GM18867 (cell line): ENCODE measurements around the gene SIN3A.
"Not testable (repeated sequence)": the region's sequence is repeated elsewhere in the genome, so short reads cannot be mapped to it uniquely, and the experiment has no call there.

Experiments used
- ATAC-seq: cut with Tn5 transposase; IDR thresholded peaks from one replicate; pipeline ENCODE4 v1.9.1; 2021; ENCODE audit warnings: mild to moderate bottlenecking, moderate library complexity; ENCODE audit not compliant: unreplicated experiment

The SIN3A gene

DNA sequence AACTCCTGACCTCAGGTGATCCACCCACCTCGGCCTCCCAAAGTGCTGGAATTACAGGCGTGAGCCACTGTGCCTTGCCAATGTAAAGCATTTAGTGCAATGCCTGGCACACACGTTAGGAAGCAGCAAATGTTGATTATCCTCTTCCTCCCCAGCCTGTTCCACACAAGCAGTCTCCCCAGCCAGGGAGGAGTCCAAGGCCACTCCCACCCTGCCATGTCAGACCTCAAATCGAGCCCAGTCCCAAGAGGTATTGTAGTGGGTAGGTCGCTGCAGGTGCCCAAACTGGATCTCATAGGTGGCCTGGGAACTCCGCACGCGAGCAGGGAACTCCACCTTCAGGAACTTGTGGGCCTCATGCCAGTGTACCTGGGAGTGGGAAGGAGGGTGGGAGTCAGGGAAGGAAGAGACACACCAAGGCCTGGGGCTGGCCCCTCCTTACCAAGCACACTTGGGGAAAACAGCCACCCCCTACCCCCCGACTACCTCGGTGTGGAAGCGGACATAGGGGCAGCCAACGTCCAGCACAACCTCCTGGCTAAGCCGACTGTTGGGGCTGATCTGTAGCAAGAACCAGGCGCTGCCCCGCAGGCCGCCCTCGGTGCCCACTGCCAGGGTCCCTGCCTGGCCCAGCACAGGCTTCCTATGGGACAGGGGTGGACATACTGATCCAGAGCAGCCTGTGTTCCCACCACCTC is 93.4 kb downstream of the SIN3A start:
- ATAC-seq: no peak

- ATAC-seq: no peak
Measured at GRCh38 chr15:75356517-75356916, 95.0 kb downstream of the SIN3A start.

DNA sequence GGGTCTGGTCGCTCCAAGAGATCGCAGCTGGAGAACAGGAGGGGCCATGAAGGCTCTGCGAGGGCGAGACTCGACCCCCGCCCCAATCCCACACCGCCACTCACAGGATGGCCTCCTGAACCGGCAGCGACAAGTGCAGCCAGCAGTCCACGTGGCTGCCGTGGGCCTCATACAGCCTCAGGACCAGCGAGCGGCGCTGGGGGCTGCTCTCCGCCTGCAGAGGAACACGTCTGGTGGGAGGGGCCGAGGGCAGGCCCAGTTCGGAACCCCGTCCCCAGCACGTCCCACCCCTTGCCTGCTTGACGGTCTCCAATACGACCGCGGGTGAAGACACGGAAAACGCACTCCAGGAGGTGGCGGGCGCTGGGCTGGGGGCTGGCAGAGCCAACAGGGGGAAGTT is 95.5 kb downstream of the SIN3A start:
- no peak for ATAC-seq

DNA sequence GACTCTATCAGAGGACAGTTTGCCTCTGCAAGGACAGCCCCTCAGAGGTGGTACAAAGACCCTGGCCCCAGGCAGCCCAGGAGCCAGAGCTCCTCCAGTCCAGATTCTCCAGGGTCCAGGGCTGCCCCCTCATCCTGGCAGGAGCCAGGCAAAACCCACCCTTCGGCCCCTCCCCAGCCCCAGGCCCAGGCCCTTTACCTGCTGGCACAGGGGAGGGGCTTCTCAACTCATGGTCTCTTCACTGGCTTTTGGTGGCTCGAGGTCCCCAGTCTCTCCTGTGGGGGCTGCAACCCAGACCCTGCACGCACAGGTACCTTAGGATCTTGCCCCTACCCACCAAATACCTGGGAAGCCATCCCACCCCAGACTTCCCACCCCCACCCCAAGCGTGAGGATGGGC is 96.1 kb downstream of the SIN3A start:
- ATAC-seq: no peak

DNA sequence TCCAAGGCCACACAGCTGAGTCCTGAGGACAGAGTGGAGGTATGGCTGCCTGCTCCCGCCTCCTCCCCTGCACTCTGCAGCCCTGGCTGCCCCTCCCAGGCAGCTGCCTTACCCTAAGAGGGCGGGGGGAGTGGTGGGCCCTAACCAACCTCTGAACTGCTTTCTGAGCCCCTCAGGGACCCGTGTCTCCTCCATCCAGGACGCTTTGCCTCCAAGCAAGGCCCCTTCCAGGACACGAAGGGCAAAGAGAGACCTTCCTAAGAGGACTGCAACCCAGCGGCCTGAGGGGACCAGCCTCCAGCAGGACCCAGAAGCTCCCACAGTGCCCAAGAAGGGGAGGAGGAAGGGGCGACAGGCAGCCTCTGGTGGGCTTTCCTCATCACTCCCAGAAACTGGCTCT is 97.0 kb downstream of the SIN3A start:
- ATAC-seq: no peak

- no peak for ATAC-seq
Measured at GRCh38 chr15:75353604-75354003, 97.9 kb downstream of the SIN3A start.

- no peak for ATAC-seq
Measured at GRCh38 chr15:75352186-75353080, 99.1 kb downstream of the SIN3A start.

DNA sequence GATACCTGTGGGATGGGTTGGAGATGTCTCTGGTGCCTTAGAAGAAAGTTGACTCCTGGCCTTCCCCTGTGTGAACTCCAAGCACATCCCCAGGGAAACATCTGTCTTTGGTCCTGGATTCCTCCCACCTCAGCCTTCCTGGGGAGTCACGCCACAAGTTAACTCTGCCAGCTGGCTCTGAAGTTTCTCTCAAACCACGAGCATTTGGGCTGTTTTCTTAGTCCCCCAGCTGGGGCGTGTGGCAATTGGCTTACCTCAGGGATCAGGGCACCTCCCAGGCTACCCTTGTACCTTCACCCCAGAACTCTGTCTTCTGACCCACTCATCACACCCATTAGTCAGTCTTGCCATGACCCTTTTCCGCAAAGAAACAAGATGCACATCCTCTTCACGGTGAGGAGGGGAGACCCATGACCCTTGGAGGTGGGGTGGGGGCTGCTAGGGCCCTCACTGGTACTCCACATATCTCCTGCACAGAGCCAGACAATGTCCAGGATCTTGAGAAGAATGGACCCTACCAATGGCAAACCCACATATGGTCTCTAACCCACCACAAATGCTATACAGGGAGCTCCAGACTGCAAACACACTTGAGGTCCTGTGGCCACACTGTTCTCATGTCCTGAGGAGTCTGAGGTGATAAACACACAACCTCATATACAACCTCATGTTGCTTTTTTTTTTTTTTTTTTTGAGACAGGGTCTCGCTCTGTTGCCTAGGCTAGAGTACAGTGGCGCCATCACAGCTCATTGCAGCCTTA is 100.7 kb downstream of the SIN3A start:
- no peak for ATAC-seq

GRCh38 chr15:75349851-75350588 is 101.5 kb downstream of the SIN3A start:
- ATAC-seq: no peak

DNA sequence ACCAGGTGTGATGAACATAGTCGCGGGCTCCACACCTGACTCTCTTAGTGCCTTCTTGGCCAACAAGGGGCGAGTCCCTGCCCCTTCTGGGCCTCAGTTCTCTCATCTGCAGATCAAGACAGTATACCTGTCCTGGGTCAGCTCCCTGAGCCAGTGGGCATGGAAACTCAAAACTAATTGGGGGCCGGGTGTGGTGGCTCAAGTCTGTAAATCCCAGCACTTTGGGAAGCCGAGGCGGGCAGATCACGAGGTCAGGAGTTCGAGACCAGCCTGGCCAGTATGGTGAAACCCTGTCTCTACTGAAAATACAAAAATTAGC is 102.2 kb downstream of the SIN3A start:
- ATAC-seq: not testable (repeated sequence)

GRCh38 chr15:75348562-75349350 is 102.7 kb downstream of the SIN3A start:
- ATAC-seq: no peak

GRCh38 chr15:75348034-75348561 is 103.4 kb downstream of the SIN3A start:
- no peak for ATAC-seq

GRCh38 chr15:75347222-75348033 is 104.1 kb downstream of the SIN3A start:
- peak; percentile 60 for ATAC-seq

DNA sequence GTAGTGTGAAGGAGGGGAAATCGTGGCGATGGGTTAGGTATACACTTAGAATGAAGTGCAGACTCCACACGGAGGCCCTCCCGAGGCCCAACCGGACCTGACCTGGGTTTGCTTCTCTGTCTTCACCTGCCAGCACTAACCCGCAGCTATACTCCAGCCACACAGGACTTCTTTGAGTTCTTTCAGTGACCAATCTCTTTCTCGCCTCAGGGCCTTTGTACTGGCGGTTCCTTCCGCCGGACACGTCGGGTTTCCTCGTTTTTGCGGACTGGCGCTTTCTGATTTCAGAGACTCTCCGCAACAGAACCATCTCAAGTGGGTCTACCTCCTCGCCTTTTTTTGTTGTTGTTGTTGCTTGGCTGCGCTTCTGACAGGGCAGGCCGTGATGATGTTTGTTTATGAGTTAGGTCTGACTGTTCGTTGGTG is 104.7 kb downstream of the SIN3A start, which contains the start of gene NEIL1:
Gene NEIL1 (plus strand): TSS at position 244 of the 426 bp plus-strand sequence. CDS start 1,867 bp downstream, outside the sequence.
- ATAC-seq: no peak

GRCh38 chr15:75343953-75344352 is 107.5 kb downstream of the SIN3A start:
- ATAC-seq: not testable (repeated sequence)

DNA sequence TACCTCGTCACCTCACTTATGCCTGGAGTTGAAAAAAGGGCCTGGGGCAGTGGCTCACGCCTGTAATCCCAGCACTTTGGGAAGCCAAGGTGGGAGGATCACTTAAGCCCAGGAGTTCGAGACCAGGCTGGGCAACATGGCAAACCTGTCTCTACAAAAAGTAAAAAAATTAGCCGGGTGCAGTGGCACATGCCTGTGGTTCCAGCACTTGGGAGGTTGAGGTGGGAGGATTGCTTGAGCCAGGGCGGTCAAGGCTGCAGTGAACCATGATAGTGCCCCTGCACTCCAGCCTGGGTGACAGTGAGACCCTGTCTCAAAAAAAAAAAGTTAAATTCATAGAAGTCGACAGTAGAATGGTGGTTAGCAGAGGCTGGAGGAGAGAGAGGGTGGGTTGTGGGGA is 109.3 kb downstream of the SIN3A start:
- no peak for ATAC-seq

DNA sequence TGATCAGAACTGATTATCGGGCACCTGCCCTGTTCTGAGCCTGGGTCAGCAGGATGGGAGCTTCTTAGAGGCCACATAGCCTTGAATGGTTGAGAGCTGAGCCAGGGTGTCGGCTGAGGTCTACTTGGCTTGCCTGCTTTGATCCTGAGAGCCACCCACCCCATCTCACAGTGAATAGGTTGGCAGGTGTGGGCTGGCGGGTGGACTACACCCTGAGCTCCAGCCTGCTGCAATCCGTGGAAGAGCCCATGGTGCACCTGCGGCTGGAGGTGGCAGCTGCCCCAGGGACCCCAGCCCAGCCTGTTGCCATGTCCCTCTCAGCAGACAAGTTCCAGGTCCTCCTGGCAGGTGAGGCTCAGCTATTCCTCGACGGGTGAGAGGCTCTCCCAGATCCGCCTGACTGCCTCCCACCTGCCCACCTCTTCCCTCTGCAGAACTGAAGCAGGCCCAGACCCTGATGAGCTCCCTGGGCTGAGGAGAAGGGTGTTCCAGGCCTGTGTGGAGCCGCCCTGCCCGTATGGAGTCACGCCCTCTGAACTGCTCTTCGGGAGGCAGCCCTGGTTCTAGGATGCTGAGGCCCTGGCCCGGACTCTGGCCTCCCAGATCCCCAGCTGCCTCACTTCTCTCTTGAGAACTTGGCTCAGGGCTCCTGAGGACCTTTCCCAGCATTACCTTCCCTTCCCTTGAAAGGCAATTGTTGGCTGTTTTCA is 111.8 kb downstream of the SIN3A start:
- no peak for ATAC-seq

DNA sequence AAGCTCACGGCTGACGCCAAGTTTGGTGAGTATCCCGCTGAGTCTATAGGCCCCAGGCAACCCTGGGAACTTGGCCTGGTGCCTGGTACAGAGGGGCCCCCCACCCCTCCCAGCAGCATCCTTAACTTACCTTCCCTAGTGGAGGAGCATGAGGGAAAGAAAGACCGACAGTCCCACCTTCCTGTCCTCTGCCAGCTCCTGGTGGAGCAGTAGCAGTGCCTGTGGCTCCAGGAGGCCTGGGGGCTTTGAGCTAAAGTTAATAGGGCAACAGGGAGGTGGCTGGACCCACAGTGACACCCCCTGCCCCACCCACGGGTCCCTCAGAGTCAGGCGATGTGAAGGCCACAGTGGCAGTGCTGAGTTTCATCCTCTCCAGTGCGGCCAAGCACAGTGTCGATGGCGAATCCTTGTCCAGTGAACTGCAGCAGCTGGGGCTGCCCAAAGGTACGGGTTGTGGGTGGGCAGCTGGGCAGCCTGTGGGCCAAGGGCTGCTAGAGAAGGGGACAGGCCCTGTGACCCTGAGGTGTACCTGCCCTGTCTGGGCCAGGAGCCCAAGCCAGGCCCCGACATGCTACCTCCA is 112.7 kb downstream of the SIN3A start:
- ATAC-seq: no peak
